H9 (cell line): Measurements from ENCODE around the gene TRIM17. TPM values are rescaled to one million over a fixed set of nuclear protein-coding genes. Genes with fewer than 3 reads are reported as not detected.

Experiments
- DNase-seq: peaks from one replicate; pipeline ENCODE4 v3.0.0-alpha.2; 2017
- H2AFZ ChIP-seq: one replicate; pipeline ENCODE4 v1.6.1; 2013; ENCODE audit warnings: mild to moderate bottlenecking, low read length, control low read depth, moderate library complexity
- H2AK5ac ChIP-seq: 2 replicates; pipeline ENCODE4 v1.6.1; 2013; ENCODE audit warnings: low read length, control low read depth, mixed read lengths; ENCODE audit not compliant: insufficient read length
- H2BK120ac ChIP-seq: one replicate; pipeline ENCODE4 v1.6.1; 2013; ENCODE audit warnings: low read depth, mild to moderate bottlenecking, low read length, control low read depth, inconsistent platforms; ENCODE audit not compliant: poor library complexity, severe bottlenecking
- H2BK12ac ChIP-seq: 2 replicates; pipeline ENCODE4 v1.6.1; 2013; ENCODE audit warnings: low read length, control low read depth, mixed read lengths, low read depth; ENCODE audit not compliant: insufficient read length
- H2BK15ac ChIP-seq: 2 replicates; pipeline ENCODE4 v1.6.1; 2013; ENCODE audit warnings: low read depth, low read length, control low read depth
- H2BK20ac ChIP-seq: one replicate; pipeline ENCODE4 v1.6.1; 2013; ENCODE audit warnings: low read depth, mild to moderate bottlenecking, low read length, control low read depth, inconsistent platforms; ENCODE audit not compliant: poor library complexity, severe bottlenecking
- H2BK5ac ChIP-seq: 2 replicates; pipeline ENCODE4 v1.6.1; 2013; ENCODE audit warnings: low read length, control low read depth, mixed read lengths; ENCODE audit not compliant: insufficient read length
- H3K14ac ChIP-seq: 2 replicates; pipeline ENCODE4 v1.6.1; 2013; ENCODE audit warnings: low read length, control low read depth; ENCODE audit not compliant: insufficient read depth
- H3K18ac ChIP-seq: 2 replicates; pipeline ENCODE4 v1.6.1; 2013; ENCODE audit warnings: low read depth, mild to moderate bottlenecking, mixed read lengths, low read length, control low read depth; ENCODE audit not compliant: insufficient read length
- H3K23ac ChIP-seq: 2 replicates; pipeline ENCODE4 v1.6.1; 2013; ENCODE audit warnings: low read length, control low read depth, mixed read lengths, low read depth; ENCODE audit not compliant: insufficient read length
- H3K23me2 ChIP-seq: 2 replicates; pipeline ENCODE4 v1.6.1; 2013; ENCODE audit warnings: low read depth, mild to moderate bottlenecking, mixed read lengths, low read length, control low read depth; ENCODE audit not compliant: insufficient read length, poor library complexity, severe bottlenecking
- H3K27ac ChIP-seq: 2 replicates; pipeline ENCODE4 v1.5.1; 2013; ENCODE audit warnings: low read length, control low read depth, mixed read lengths, low read depth; ENCODE audit not compliant: insufficient read length
- H3K27me3 ChIP-seq: 2 replicates; pipeline ENCODE4 v1.6.1; 2013; ENCODE audit warnings: low read length, control low read depth, inconsistent platforms; ENCODE audit not compliant: insufficient read depth
- H3K4ac ChIP-seq: 2 replicates; pipeline ENCODE4 v1.6.1; 2013; ENCODE audit warnings: low read depth, mild to moderate bottlenecking, control low read depth, inconsistent platforms, low read length, moderate library complexity
- H3K4me1 ChIP-seq: 2 replicates; pipeline ENCODE4 v1.6.1; 2013; ENCODE audit warnings: low read length, control low read depth, inconsistent platforms; ENCODE audit not compliant: insufficient read depth
- H3K4me2 ChIP-seq: 2 replicates; pipeline ENCODE4 v1.6.1; 2013; ENCODE audit warnings: low read length, control low read depth, mixed read lengths; ENCODE audit not compliant: insufficient read length, insufficient read depth
- H3K56ac ChIP-seq: 2 replicates; pipeline ENCODE4 v1.6.1; 2013; ENCODE audit warnings: low read depth, mild to moderate bottlenecking, mixed read lengths, low read length, control low read depth; ENCODE audit not compliant: insufficient read length
- H3K79me1 ChIP-seq: 2 replicates; pipeline ENCODE4 v1.6.1; 2013; ENCODE audit warnings: low read depth, mild to moderate bottlenecking, moderate library complexity, low read length, control low read depth, inconsistent platforms; ENCODE audit not compliant: insufficient read depth, poor library complexity, severe bottlenecking
- H3K79me2 ChIP-seq: 2 replicates; pipeline ENCODE4 v1.6.1; 2013; ENCODE audit warnings: low read length, control low read depth, inconsistent platforms; ENCODE audit not compliant: insufficient read depth
- H3K9ac ChIP-seq: 2 replicates; pipeline ENCODE4 v1.6.1; 2013; ENCODE audit warnings: low read length, control low read depth, mixed read lengths; ENCODE audit not compliant: insufficient read length; ENCODE audit errors: extremely low read depth
- H3K9me3 ChIP-seq: one replicate; pipeline ENCODE4 v1.6.1; 2013; ENCODE audit warnings: low read depth, low read length, inconsistent platforms; ENCODE audit not compliant: control insufficient read depth
- H3T11ph ChIP-seq: one replicate; pipeline ENCODE4 v1.6.1; 2013; ENCODE audit warnings: mild to moderate bottlenecking, low read length, control low read depth, inconsistent platforms
- H4K20me1 ChIP-seq: one replicate; pipeline ENCODE4 v1.6.1; 2013; ENCODE audit not compliant: control insufficient read depth, insufficient read length, insufficient read depth
- H4K5ac ChIP-seq: 2 replicates; pipeline ENCODE4 v1.6.1; 2013; ENCODE audit warnings: low read depth, mild to moderate bottlenecking, mixed read lengths, low read length, control low read depth; ENCODE audit not compliant: insufficient read length
- H4K8ac ChIP-seq: replicated peaks from 2 replicates; pipeline ENCODE4 v1.6.1; 2013; ENCODE audit warnings: low read length, control low read depth, mixed read lengths, low read depth; ENCODE audit not compliant: insufficient read length
- H4K91ac ChIP-seq: 2 replicates; pipeline ENCODE4 v1.6.1; 2013; ENCODE audit warnings: low read depth, mild to moderate bottlenecking, moderate library complexity, mixed read lengths, low read length, control low read depth; ENCODE audit not compliant: insufficient read length
- H3K27ac Mint-ChIP-seq, 3 experiments: 2 replicates in 2 of 3; 3 replicates in 1 of 3; pipeline ENCODE4 v1.8.0; 2020 to 2021; ENCODE audit warnings: mixed read lengths in 3 of 3, mild to moderate bottlenecking in 1 of 3, moderate library complexity in 1 of 3
- H3K27me3 Mint-ChIP-seq: 2 replicates; pipeline ENCODE4 v1.8.0; 2021; ENCODE audit warnings: low read depth, mild to moderate bottlenecking, moderate library complexity, mixed read lengths
- H3K36me3 Mint-ChIP-seq, 3 experiments: 2 replicates in 2 of 3; 3 replicates in 1 of 3; pipeline ENCODE4 v1.8.0; 2020 to 2021; ENCODE audit warnings: low read depth in 3 of 3, mixed read lengths in 3 of 3; ENCODE audit not compliant: insufficient read depth in 1 of 3
- H3K4me1 Mint-ChIP-seq, 2 experiments: 2 replicates each; pipeline ENCODE4 v1.8.0; 2020; ENCODE audit warnings: mixed read lengths in 2 of 2
- H3K4me3 Mint-ChIP-seq, 2 experiments: 2 replicates in 1 of 2; 3 replicates in 1 of 2; pipeline ENCODE4 v1.8.0; 2020 to 2021; ENCODE audit warnings: mild to moderate bottlenecking in 2 of 2, mixed read lengths in 2 of 2, moderate library complexity in 1 of 2
- H3K9me3 Mint-ChIP-seq, 2 experiments: 2 replicates in 1 of 2; 3 replicates in 1 of 2; pipeline ENCODE4 v1.8.0; 2020; ENCODE audit warnings: mild to moderate bottlenecking in 2 of 2, mixed read lengths in 2 of 2, moderate library complexity in 1 of 2
- WGBS: extraction: QIAGEN DNeasy Blood & Tissue Kit; methylation state at CpG from one replicate; pipeline ENCODE4 v1.1.7; 2013; ENCODE audit warnings: missing lambda C conversion rate, low lambda C conversion rate, mixed read lengths; ENCODE audit not compliant: insufficient read length; ENCODE audit errors: extremely low coverage; 5-methylcytosine and 5-hydroxymethylcytosine counted together
- total RNA-seq: library from RNA; stranded (reverse); gene quantifications from 2 replicates; pipeline ENCODE4 v1.2.1, GENCODE V29; 2021
- TF ChIP-seq, protein P1 (sequence below): fragments of 200-600 bp; sonication (generic); conservative IDR thresholded peaks from 3 replicates; pipeline ENCODE4 v1.8.0; 2021; ENCODE audit warnings: antibody characterized with exemption, mild to moderate bottlenecking

TRIM17 gene
- total RNA-seq, 1 experiment from 2014 or later = 2.8 TPM

GRCh38 chr1:228402641-228403025 is 14.0 kb downstream of the TRIM17 start:
- Mint-ChIP-seq H3K27ac (peak overlapping the region in 1 of 3 experiments; percentile 52; a peak in 2 of 7 replicates), H3K36me3 (peaks cover 39 to 59% (median 59%) of the 10 kb centered on the region in 3 experiments), H3K9me3 (no peaks in the 10 kb centered on the region), H3K4me3 (peak overlapping the region in 1 of 2 experiments; percentile 32; a peak in 1 of 5 replicates), H3K27me3 (no peaks in the 10 kb centered on the region), H3K4me1 (peaks cover 10 to 19% of the 10 kb centered on the region in 2 experiments)
- H4K20me1 ChIP-seq = peaks cover 2% of the 10 kb centered on the region
- no peak overlapping the region for H4K91ac ChIP-seq
- H4K8ac ChIP-seq = no peak overlapping the region
- H2AK5ac ChIP-seq = no peak overlapping the region
- no peak overlapping the region for H3K27ac ChIP-seq
- H3K23me2 ChIP-seq = peaks cover 14% of the 10 kb centered on the region
- H2AFZ ChIP-seq = no peak overlapping the region
- DNase-seq = peak; percentile 5
- no peak overlapping the region for H3K9ac ChIP-seq
- H3K4ac ChIP-seq = no peak overlapping the region
- no peak overlapping the region for H3K4me2 ChIP-seq
- no peak overlapping the region for H2BK15ac ChIP-seq
- no peak overlapping the region for H4K5ac ChIP-seq
- no peak overlapping the region for H3K18ac ChIP-seq
- no peak overlapping the region for H3K14ac ChIP-seq
- no peak overlapping the region for H2BK12ac ChIP-seq
- no peak overlapping the region for H2BK20ac ChIP-seq
- TF ChIP-seq, protein P1, sequence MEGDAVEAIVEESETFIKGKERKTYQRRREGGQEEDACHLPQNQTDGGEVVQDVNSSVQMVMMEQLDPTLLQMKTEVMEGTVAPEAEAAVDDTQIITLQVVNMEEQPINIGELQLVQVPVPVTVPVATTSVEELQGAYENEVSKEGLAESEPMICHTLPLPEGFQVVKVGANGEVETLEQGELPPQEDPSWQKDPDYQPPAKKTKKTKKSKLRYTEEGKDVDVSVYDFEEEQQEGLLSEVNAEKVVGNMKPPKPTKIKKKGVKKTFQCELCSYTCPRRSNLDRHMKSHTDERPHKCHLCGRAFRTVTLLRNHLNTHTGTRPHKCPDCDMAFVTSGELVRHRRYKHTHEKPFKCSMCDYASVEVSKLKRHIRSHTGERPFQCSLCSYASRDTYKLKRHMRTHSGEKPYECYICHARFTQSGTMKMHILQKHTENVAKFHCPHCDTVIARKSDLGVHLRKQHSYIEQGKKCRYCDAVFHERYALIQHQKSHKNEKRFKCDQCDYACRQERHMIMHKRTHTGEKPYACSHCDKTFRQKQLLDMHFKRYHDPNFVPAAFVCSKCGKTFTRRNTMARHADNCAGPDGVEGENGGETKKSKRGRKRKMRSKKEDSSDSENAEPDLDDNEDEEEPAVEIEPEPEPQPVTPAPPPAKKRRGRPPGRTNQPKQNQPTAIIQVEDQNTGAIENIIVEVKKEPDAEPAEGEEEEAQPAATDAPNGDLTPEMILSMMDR = no peak
- H2BK120ac ChIP-seq = no peak overlapping the region
- H3K79me1 ChIP-seq = peaks cover 16% of the 10 kb centered on the region
- no peak overlapping the region for H3K56ac ChIP-seq
- H3K9me3 ChIP-seq = no peaks in the 10 kb centered on the region
- peaks cover 23% of the 10 kb centered on the region for H3K79me2 ChIP-seq
- H3T11ph ChIP-seq = no peak overlapping the region
- no peaks in the 10 kb centered on the region for H3K27me3 ChIP-seq
- WGBS = no CpG with 5 or more reads among the region's 5 CpGs
- no peak overlapping the region for H2BK5ac ChIP-seq
- 0 out of 2 replicates have a peak, but pooled peaks cover 5% of the 10 kb centered on the region for H3K4me1 ChIP-seq
- no peak overlapping the region for H3K23ac ChIP-seq
